ENCODE data around the gene POU5F2.

POU5F2 gene

DNA sequence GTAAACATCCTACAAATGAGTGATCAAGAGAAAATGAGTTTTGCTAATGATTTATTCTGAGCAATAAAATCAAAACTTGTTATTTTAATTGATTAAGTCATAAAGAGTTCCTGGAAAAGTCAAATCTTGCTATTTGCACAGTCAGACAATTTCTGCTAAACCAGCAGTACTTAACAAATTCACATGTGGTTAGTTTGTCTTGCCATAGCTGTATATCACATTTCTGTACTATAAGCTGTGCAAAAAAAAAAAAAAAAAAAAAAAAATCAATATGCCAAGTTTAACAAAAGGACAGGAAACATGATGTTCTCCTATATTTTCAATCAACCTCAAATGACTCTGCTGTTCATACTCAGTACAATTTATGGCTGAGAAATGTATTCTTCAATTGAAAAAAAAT, 24.9 kb downstream of the POU5F2 start:
- no peak for DNase-seq (ENCODE audit: low read depth, low spot score)

DNA sequence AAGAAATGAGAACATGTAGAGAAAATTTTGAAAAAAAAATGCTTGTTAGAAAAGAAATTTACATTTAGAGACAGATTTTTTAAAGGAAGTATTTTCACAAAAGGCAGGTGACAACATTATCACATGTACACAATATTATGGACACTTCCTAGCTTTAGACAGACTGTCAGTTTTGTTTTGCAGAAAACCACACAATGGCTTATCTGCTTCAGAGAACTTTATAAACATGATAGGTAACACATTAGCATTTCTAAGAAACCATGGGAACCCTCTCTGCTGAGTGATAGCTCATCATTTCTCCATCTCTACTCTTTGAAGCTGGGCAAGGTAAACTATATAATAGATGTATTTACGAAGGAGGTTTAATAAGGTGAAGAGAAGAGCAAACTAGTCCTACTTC, 25.6 kb downstream of the POU5F2 start:
- DNase-seq (ENCODE audit: low read depth, low spot score) = no peak

DNA sequence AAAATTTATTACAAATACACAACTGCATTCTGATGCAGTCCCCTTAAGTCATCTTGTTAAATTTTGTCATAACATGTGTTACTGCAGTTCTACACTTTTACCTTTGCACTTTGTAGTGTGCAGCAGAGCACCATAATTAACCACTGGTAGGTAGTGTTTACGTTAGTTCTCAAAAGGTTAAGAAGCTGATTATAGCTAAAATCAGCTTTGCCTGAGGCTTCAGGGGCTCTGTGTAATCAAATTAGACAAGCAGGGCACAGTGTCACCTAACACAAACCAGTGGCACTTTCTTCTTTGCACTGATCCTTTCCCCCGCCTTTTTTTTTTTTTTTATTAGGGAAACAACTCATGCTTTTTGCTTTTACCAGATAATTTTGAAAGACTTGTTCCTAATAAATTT, 26.1 kb downstream of the POU5F2 start:
- no peak for DNase-seq (ENCODE audit: low read depth, low spot score)

DNA sequence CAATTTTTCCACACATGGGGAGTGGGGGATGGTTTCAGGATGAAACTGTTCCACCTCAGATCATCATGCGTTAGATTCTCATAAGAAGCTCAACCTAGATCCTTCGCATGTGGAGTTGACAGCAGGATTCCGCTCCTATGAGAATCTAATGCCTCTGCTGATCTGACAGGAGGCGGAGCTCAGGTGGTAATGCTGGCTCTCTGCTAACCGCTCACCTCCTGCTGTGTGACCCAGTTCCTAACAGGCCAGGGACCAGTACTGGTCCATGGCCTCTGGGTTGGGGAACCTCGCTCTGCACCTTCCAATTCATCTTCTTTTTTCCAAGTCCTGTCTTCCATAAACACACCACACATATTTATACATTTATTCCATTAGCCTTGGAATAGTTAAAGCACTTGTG, 33.0 kb downstream of the POU5F2 start:
- DNase-seq (ENCODE audit: low read depth, low spot score) = no peak

DNA sequence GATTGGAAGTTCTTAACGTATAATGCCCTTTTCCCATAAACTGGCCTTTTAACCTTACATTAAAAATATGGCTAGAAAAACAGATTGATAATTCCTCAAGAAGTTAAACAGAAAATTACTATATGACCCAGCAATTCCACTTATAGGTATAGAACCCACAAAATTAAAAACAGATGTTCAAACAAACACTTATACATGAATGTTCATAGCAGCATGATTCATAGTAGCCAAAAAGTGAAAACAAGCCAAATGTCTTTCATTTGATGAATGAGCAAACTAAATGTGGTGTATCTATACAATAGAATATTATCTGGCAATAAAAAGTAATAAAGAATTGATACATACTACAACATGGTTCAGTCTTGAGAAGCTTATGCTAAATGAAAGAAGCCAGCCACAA, 35.5 kb downstream of the POU5F2 start:
- no peak for DNase-seq (ENCODE audit: low read depth, low spot score)

DNA sequence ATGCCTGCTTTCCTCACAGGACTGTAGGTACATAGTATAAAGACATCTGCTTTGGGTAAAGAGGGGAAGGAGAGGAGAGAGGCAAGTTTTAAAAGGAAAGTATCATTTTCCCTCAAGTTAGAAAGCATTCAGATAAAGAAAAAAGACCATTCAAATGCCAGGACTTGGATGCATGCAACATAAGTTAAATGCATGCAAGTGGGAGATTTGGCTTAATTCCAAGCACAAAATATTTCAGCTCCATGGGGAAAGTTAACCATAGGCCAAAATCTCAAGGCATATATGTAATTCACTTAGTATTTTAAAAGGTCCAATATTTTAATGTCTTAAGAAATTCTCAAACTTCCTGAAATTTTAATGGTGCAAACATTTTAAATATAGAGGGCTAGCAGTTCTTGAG, 36.4 kb downstream of the POU5F2 start:
- DNase-seq (ENCODE audit: low read depth, low spot score) = no peak

DNA sequence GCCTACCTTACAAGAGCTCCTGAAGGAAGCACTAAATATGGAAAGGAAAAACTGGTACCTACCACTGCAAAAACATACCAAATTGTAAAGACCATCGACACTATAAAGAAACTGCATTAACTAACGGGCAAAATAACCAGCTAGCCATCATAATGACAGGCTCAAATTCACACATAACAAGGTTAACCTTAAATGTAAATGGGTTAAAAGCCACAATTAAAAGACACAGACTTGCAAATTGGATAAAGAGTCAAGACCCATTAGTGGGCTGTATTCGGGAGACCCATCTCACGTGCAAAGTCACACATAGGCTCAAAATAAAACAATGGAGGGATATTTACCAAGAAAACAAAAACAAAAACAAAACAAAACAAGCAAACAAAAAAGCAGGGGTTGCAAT, 49.4 kb downstream of the POU5F2 start:
- no peak for DNase-seq (ENCODE audit: low read depth, low spot score)

All from smooth muscle cell of the brain vasculature (primary cell).